HG03045 (cell line): Measurements from ENCODE around the gene MYO1F.

ENCODE experiments used
- ATAC-seq: cut with Tn5 transposase; IDR thresholded peaks from one replicate; pipeline ENCODE4 v1.9.1; 2021; ENCODE audit warnings: mild to moderate bottlenecking, moderate library complexity; ENCODE audit not compliant: unreplicated experiment

MYO1F gene

DNA sequence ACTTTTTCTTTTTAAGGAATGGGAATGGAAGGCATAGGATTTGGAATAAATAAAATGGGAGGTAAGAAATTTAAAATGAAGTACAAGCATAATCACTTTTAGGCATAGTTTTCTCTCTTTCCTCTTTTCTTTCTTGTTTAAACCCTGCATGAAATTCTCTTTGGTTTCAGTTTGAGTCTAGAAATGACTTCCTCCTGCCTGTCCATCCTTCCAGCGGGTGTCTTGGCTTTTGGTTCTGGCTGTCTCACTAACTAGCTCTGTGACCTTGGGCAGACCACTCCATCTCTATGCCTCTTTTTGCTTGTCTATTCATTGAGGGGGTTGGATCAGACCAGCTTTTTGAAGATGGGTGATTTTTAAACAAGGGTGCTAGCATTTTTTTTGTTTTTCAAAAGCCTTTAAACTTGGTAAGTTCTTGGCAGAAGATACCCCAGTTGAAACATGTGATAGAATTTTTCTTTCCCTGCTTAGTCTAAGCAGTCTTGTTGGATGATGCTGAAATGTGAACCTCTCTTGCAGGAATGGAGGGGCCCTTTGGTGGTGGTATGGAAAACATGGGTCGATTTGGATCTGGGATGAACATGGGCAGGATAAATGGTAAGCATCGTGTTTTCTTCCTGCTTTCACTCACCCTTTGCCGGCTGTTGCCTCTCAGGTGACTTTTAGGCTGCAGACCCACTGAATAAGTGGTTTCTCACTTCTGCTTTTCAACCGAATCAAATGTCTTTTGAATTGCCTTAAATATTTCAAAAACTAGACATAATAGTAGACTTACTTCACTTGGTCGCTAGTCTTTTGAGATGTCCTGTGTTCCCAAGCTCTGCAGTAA is 103.4 kb downstream of the MYO1F start:
- ATAC-seq = no peak
